Gastrocnemius medialis (tissue), 4 donors: ENCODE data around the gene TSPAN15.

Experiments
- POLR2A ChIP-seq, 2 donors: fragments of 450-650 bp; IDR thresholded peaks; one replicate each; pipeline ENCODE4 v1.6.1; 2017; ENCODE audit warnings: antibody characterized with exemption in 2 of 2, mild to moderate bottlenecking in 2 of 2, moderate library complexity in 2 of 2
- TF ChIP-seq, protein P1 (sequence below), 5 experiments: fragments of 450-650 bp in 3 of 5; fragments of 200-600 bp in 2 of 5; sonication (generic) in 2 of 5; IDR thresholded peaks in 4 of 5; conservative IDR thresholded peaks in 1 of 5; 1 replicate in 4 of 5; 2 replicates in 1 of 5; pipeline ENCODE4 v1.5.1; 2016 to 2019; ENCODE audit warnings: antibody characterized with exemption in 5 of 5, mild to moderate bottlenecking in 3 of 5, moderate library complexity in 3 of 5

DNA sequence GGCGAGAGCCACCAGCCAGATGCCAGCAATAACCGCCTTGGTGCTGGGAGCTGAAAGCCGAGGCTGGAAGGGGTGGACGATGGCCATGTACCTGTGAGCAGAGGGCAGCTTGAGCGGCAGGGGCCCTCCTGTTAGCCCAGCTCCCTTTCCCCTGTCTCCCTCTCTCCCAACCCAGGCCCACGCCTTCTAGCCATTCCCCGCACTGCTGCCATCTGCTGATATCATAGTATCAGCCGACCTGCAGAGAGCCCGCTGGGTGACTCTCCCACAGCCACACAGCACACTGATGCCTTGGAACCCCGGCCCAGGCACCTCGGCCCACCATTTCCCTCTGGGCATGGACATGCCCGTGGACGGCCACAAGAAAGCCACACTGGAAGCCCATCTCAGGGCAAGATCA lies 36.2 kb upstream of the TSPAN15 start:
- TF ChIP-seq, protein P1, sequence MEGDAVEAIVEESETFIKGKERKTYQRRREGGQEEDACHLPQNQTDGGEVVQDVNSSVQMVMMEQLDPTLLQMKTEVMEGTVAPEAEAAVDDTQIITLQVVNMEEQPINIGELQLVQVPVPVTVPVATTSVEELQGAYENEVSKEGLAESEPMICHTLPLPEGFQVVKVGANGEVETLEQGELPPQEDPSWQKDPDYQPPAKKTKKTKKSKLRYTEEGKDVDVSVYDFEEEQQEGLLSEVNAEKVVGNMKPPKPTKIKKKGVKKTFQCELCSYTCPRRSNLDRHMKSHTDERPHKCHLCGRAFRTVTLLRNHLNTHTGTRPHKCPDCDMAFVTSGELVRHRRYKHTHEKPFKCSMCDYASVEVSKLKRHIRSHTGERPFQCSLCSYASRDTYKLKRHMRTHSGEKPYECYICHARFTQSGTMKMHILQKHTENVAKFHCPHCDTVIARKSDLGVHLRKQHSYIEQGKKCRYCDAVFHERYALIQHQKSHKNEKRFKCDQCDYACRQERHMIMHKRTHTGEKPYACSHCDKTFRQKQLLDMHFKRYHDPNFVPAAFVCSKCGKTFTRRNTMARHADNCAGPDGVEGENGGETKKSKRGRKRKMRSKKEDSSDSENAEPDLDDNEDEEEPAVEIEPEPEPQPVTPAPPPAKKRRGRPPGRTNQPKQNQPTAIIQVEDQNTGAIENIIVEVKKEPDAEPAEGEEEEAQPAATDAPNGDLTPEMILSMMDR (IDR thresholded peaks at IDR 0.05 in 4 of 5, conservative IDR thresholded peaks at IDR 0.05 in 1 of 5): no peak
- no peak for TF ChIP-seq POLR2A (IDR thresholded peaks at IDR 0.05)
